C4-2B (cell line): Measurements from ENCODE around the gene VAC14.

ENCODE experiments used
- ZFX ChIP-seq: fragments of 450-650 bp; IDR thresholded peaks from 2 replicates; pipeline ENCODE4 v1.6.1; 2017
- TF ChIP-seq, protein P1 (sequence below): fragments of 450-650 bp; conservative IDR thresholded peaks from 2 replicates; pipeline ENCODE4 v1.5.1; 2017; ENCODE audit warnings: mild to moderate bottlenecking

DNA sequence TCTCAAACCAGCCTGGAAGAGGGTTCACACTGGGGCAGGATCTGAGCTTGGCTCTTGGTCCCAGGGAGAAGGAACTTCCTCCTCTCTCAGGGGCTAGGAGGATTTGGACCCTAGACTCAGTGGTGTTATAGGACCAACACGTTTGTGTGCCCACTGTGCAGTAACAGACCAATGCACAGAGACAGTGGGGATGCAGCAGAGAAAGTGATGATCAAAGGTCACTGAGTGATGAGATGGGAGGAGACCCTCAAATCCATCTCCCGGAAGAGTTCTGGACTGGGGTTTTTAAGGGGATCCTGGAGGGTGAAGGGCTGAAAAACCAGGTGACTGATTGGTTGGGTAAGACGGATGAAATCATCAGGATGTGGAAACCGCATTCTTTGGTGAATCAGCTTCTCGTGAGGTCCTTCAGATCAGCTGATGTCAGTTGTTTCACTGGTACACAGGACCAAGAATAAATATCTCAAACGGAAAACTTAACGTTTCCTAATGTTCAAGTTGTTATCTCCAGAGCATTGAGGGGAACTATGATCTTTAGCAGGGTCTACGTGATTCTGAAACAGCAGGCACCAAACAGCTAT, 3.3 kb upstream of the VAC14 start:
- TF ChIP-seq, protein P1, sequence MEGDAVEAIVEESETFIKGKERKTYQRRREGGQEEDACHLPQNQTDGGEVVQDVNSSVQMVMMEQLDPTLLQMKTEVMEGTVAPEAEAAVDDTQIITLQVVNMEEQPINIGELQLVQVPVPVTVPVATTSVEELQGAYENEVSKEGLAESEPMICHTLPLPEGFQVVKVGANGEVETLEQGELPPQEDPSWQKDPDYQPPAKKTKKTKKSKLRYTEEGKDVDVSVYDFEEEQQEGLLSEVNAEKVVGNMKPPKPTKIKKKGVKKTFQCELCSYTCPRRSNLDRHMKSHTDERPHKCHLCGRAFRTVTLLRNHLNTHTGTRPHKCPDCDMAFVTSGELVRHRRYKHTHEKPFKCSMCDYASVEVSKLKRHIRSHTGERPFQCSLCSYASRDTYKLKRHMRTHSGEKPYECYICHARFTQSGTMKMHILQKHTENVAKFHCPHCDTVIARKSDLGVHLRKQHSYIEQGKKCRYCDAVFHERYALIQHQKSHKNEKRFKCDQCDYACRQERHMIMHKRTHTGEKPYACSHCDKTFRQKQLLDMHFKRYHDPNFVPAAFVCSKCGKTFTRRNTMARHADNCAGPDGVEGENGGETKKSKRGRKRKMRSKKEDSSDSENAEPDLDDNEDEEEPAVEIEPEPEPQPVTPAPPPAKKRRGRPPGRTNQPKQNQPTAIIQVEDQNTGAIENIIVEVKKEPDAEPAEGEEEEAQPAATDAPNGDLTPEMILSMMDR, result no peak
- no peak for TF ChIP-seq ZFX
